Measurements from ENCODE around the gene SORD. TPM values are rescaled to one million over a fixed set of nuclear protein-coding genes. Genes with fewer than 3 reads are reported as not detected.
"Not testable (repeated sequence)": the region's sequence is repeated elsewhere in the genome, so short reads cannot be mapped to it uniquely, and the experiment has no call there.

Gene SORD
- total RNA-seq = 4.6 TPM

DNA sequence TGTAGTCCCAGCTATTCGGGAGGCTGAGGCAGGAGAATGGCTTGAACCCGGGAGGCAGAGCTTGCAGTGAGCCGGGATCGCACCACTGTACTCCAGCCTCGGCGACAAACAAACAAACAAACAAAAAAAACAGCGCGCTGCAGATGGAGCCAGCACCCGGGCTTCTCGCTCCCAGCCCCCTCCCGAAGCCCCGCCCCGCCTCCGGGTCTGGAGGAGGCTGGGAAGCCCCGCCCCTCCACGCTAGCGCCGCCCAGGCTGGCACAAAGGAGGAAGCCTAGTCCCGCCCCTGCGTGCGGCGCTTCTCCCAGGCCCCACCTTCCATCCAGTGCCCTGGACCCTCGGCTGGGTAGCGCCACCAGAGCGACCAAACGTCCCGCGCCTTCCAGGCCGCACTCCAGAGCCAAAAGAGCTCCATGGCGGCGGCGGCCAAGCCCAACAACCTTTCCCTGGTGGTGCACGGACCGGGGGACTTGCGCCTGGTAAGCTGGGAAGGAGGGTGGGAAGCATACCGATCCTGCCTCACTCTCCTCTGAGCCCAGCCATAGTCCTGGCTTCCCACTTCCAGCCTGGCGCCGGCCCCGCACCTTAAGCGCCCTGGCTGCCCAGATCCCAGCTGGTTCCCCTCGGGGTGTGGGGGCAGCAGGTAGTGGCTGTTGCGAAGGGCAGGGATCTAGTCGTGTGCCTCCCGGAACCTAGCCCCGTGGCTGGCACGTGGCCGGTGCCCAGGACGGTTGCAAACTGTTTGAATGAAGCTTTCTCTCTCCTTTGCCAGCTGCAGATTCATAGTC, at the start of gene SORD:
SORD (plus strand) TSS at position 325 of the 788 bp plus-strand sequence; CDS start at position 414, 89 bp downstream.
- Histone ChIP-seq H3K4me1 (ENCODE audit: insufficient read depth, low read length) (peaks cover 15% of the 10 kb centered on the region), H3K27me3 (ENCODE audit: insufficient read depth, low read length) (peaks cover 2% of the 10 kb centered on the region), H3K9me3 (ENCODE audit: low read depth, low read length) (no peaks in the 10 kb centered on the region), H3K4me3 (ENCODE audit: low read length) (peak within 1 kb of the TSS; percentile 62)

DNA sequence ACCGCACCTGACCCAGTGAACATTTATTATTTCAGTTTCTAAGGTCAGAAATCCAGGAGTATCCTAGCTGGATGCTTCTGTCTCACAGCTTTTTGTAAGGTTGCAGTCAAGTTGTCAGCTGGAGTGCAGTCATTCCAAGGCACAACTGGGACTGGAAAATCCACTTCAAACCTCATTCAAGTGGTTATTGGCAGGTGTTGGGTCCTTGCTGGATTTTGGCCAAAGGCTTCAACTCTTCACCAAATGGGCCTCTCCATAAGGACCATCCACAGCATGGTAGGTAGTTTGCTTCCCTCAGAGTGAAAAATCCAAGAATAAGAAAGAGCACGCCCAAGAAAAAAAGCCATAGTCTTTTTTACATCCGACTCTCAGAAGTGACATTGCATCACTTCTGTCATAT, 46.8 kb upstream of the SORD start:
- not testable (repeated sequence) for H3K27me3 ChIP-seq (ENCODE audit: insufficient read depth, low read length); H3K4me3 ChIP-seq (ENCODE audit: low read length); H3K4me1 ChIP-seq (ENCODE audit: insufficient read depth, low read length); H3K9me3 ChIP-seq (ENCODE audit: low read depth, low read length)

DNA sequence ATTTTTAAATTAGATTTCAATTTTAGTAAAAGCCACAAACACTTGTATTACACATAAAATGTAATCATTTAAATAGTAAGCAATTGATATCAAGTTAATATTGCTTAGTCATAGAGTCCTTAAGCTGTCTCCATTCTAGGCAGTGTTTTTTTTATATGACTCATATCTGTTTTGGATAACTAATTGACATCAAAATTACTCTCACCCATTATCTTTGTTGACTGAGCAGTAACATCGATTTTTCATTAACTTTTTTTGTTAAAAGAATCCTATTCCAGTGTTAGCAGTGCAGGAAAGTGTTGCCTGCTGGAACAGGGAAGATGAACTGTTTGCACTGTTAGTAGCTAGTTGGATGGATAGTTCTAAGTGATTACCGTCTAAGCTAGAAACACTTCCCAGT, 45.2 kb upstream of the SORD start:
- H3K4me3 ChIP-seq (ENCODE audit: low read length); H3K9me3 ChIP-seq (ENCODE audit: low read depth, low read length); H3K4me1 ChIP-seq (ENCODE audit: insufficient read depth, low read length); H3K27me3 ChIP-seq (ENCODE audit: insufficient read depth, low read length): not testable (repeated sequence)

DNA sequence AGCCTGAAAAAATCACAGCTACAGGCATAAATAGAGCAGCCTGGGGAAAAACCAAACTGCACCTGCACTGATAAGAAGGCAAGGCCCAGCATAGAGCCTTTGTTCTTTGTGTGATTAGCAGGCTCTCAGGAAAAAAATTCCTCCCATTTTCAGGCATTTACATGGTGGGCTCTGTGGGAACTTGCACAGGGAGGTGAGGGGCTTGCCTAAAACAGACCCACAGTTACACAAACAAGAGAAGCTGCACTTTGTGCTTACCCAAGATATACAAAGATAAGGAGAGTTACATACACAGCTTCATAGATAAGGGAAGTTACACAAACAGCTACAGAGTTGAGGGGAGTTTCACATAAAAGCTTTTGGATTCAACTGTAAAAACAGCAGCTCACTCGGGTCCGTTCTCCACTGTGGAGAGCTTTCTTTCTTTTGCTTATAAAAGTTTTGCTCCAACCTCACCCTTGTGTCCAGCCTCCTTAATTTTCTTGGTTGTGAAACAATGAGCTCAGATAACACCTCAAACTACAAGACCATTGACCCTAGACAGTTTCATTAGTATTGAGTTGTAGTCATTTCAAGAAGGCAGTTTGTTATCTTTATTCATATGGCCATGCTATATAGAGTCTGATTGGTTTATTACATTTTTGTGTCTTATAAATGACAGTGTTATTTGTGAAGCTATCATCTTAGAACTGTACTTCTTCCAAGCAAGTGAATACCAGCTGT, 43.2 kb upstream of the SORD start:
- H3K4me1 ChIP-seq (ENCODE audit: insufficient read depth, low read length); H3K9me3 ChIP-seq (ENCODE audit: low read depth, low read length); H3K27me3 ChIP-seq (ENCODE audit: insufficient read depth, low read length); H3K4me3 ChIP-seq (ENCODE audit: low read length): not testable (repeated sequence)

DNA sequence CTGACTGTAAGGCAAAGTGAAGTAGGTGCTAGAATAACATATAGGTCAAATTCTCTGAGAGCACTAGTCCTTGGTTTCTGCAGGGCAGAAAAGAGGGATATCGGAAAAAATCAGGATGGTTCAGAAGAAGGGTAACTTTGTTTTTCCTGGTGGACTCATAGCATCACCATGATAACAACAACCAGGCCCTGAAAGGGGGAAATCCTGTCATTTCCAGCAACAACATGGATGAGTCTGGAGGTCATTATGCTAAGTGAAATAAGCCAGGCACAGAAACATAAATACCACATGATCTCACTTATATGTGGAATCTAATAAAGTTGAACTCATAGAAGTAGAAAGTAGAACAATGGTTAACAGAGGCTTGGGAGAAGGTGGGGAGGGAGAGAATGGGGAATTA, 38.9 kb upstream of the SORD start:
- H3K9me3 ChIP-seq (ENCODE audit: low read depth, low read length); H3K27me3 ChIP-seq (ENCODE audit: insufficient read depth, low read length); H3K4me3 ChIP-seq (ENCODE audit: low read length); H3K4me1 ChIP-seq (ENCODE audit: insufficient read depth, low read length): not testable (repeated sequence)

DNA sequence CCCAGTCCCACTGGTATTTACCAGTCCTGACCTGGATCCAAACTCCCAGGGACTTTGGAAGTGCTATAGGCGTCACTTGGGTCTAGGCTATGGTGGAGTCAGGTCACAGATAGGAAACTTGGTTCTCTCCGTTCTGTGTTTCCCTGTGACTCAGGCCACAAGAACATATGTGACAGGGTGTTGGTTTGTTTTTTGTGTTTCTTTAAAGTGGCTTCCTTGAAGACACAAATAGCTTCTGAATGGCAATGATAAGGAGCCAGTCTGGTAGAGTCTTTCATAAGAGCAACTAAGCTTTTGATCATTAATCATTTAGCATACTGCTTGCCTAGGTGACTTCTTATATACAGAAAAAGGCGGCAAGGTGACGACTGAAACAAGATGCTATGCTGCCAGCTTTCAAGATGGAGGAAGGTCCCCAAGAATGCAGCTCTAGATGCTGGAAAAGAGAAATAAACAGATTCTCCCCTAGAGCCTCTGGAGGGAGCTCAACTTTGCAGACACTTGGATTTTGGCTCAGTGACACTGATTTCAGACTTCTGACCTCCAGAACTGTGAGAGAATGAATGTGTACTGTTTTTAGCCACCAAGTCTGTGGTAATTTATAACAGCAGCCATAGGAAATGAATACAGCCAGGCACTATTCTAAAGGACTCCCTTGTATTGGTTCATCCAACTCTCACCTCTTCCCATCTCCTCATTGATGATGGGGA, 36.5 kb upstream of the SORD start:
- H3K27me3 ChIP-seq (ENCODE audit: insufficient read depth, low read length); H3K4me1 ChIP-seq (ENCODE audit: insufficient read depth, low read length); H3K9me3 ChIP-seq (ENCODE audit: low read depth, low read length); H3K4me3 ChIP-seq (ENCODE audit: low read length): not testable (repeated sequence)

DNA sequence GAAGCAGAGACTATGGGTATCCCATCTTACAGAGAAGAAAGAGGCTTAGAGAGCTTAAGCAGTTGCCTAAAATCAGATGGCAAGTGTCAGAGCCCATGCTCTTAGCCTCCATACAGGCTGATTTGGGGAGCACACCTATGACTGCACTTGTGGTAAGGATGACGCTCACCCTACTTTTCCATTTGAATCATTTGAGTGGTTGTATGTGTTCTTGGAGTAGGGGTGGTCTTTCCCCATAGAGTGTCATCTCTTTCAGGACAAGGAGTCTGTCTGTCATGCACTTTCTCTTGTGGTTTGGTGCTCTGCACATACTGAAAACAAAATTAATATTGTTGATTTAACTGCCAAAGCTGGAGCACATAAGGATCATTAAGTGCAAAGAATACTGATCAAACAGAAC, 35.3 kb upstream of the SORD start:
- H3K27me3 ChIP-seq (ENCODE audit: insufficient read depth, low read length); H3K4me1 ChIP-seq (ENCODE audit: insufficient read depth, low read length); H3K4me3 ChIP-seq (ENCODE audit: low read length); H3K9me3 ChIP-seq (ENCODE audit: low read depth, low read length): not testable (repeated sequence)

DNA sequence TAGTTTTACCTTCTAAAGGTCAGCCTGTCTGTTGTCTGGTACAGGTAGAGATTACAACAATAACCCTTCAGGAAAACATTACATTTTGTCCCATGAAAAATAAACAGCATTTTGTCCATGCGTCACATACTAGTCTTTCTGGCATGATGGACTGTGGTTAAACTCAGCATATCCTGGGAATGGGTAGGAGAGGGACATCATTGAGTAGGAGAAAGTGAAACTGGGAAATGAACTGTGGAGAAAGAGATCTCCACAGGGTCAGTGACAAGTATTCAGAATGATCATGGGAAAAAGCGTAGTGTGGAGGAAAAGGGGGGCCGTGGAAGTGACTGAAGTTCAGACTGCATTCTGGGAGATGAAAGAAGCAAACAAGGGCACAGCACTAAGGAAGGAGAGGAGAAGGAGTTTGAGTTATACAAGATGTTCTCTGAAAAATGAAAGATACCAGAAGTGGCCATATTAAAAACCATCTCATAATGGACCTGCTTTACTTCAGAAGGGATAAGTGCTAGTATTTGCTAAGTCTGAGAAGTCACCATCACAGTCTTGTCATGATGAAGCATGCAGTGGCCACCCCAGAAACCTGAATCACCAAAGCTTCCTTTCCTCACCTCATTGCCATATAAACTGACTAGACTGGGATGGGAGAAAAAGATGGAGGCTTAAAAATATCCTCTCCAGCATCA, 34.7 kb upstream of the SORD start:
- H3K27me3 ChIP-seq (ENCODE audit: insufficient read depth, low read length); H3K4me3 ChIP-seq (ENCODE audit: low read length); H3K9me3 ChIP-seq (ENCODE audit: low read depth, low read length); H3K4me1 ChIP-seq (ENCODE audit: insufficient read depth, low read length): not testable (repeated sequence)

DNA sequence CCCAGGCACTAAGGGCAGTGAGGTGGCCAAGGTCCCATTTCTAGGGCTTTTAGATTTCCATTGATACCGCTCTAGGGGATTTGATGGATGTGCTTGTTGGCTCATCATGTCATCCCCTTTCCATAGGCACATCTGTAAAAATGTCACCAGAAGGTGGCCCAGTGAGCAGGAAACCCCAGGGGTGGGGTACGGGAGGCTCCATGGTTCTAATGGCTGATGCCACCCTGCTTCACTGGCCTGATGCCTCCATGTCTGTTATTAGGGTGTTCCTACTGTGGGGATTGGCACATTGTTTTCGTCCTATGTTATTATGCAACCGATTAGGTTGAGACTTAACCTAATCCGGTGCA, 34.1 kb upstream of the SORD start:
- not testable (repeated sequence) for H3K27me3 ChIP-seq (ENCODE audit: insufficient read depth, low read length); H3K4me3 ChIP-seq (ENCODE audit: low read length); H3K9me3 ChIP-seq (ENCODE audit: low read depth, low read length); H3K4me1 ChIP-seq (ENCODE audit: insufficient read depth, low read length)

DNA sequence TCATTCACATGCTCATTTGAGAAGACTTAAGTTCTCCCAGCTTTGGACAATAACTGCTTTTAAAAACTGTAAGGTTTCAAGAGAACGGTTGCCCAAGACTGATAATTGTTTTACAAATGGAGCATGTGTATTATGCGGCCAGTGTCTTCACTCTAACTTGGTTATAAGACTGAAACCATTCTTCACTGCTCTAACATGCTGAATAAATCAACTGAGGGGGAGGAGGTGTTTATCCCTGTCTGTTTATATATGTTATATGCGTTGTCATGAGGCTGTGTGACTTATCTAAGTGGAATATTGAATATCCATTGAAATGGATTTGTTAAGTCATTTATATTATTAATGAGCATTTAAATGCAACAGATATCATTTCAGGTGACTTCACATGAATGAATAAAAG, 25.4 kb upstream of the SORD start:
- H3K27me3 ChIP-seq (ENCODE audit: insufficient read depth, low read length); H3K4me3 ChIP-seq (ENCODE audit: low read length); H3K4me1 ChIP-seq (ENCODE audit: insufficient read depth, low read length); H3K9me3 ChIP-seq (ENCODE audit: low read depth, low read length): not testable (repeated sequence)

DNA sequence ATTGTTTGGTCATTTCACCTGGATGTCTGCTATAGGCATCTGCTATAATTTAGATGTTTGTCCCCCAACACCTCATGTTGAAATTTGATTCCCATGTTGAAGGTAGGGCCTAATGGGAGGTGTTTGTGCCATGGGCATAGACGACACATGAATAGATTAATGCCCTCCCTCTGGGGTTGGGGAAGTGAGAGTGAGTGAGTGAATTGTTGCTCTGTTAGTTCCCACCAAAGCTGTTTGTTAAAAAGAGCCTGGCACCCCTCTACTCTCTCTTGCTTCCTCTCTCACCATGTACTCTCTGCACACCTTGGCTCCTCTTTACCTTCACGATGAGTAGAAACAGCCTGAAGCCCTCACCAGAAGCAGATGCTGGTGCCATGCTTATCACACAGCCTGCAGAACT, 23.9 kb upstream of the SORD start:
- H3K9me3 ChIP-seq (ENCODE audit: low read depth, low read length) = no peaks in the 10 kb centered on the region
- H3K4me1 ChIP-seq (ENCODE audit: insufficient read depth, low read length) = no peaks in the 10 kb centered on the region
- H3K27me3 ChIP-seq (ENCODE audit: insufficient read depth, low read length) = no peaks in the 10 kb centered on the region
- H3K4me3 ChIP-seq (ENCODE audit: low read length) = no peak overlapping the region

DNA sequence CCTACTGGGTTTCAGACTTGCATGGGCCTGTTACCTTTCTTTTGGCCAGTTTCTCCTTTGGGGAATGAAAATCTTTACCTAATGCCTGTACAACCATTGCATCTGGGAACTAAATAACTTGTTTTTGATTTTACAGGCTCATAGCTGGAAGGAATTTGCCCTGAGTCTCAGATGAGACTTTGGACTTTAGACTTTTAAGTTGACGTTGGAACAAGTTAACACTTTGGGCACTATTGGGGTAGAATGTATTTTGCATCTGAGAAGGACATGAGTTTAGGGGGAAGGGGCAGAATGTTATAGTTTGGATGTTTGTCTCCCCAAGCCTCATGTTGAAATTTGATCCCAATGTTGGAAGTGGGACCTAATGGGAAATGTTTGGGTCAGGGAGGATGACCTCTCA, 21.8 kb upstream of the SORD start:
- not testable (repeated sequence) for H3K4me1 ChIP-seq (ENCODE audit: insufficient read depth, low read length); H3K9me3 ChIP-seq (ENCODE audit: low read depth, low read length); H3K4me3 ChIP-seq (ENCODE audit: low read length); H3K27me3 ChIP-seq (ENCODE audit: insufficient read depth, low read length)

DNA sequence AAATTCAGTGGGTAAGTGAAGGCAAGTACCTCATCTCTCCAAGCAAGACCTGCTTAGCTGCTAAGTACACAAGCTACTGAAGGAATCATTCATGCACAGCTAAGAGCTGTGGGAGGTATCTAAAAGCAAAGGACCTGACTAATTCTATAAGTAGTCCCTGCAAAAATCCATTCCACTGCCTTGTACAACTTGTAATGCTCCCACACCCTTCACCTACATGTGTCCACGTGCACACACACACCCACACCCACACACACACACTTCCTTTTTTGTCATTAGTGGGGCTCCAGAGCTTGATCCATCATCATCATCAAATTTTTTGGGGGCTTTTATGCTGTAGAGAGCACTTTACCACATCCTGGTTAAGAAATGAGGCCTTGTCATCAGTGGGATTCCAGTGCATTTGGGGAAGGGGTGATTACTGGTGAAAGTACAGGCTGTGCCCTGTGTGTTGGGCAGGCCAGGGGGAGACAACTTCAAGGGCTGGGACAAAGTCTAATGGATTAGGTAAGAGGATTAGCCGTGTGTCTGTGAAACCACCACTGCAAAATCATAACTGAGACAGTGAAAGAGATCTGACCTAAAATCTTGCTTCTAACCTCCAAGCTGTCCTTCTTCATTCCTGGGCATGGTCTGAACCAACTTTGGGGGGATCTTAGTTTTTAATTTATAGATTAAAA, 19.1 kb upstream of the SORD start:
- H3K27me3 ChIP-seq (ENCODE audit: insufficient read depth, low read length); H3K4me3 ChIP-seq (ENCODE audit: low read length); H3K9me3 ChIP-seq (ENCODE audit: low read depth, low read length): not testable (repeated sequence)

DNA sequence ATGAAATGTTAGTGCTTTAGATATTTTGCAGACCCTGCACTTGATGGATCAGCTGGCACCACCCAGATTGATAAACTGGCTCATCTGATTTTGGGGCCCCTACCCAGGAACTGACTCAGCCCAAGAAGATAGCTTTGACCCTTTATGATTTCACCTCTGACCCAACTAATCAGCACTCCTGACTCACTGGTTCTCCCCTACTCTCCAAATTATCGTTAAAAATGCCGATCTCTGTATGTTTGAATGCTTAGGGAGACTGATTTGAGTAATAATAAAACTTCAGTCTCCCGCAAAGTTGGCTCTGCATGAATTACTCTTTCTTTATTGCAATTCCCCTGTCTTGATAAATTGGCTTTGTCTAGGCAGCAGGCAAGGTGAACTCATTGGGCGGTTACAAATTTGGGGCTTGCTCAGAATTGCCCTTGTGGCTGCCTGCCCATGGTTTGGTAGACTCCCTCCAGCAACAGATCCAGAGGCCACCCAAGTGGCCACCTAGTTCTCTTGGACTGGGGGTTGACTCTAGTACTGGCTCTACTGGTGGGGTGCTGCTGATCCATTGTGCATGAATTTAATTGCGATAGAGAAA, 18.3 kb upstream of the SORD start:
- H3K4me1 ChIP-seq (ENCODE audit: insufficient read depth, low read length) = not testable (repeated sequence)

More for the DNA sequence above, 19.1 kb upstream of the SORD start:
- H3K4me1 ChIP-seq (ENCODE audit: insufficient read depth, low read length) = not testable (repeated sequence)

More for the DNA sequence above, 18.3 kb upstream of the SORD start:
- H3K9me3 ChIP-seq (ENCODE audit: low read depth, low read length); H3K27me3 ChIP-seq (ENCODE audit: insufficient read depth, low read length); H3K4me3 ChIP-seq (ENCODE audit: low read length): not testable (repeated sequence)

Data from mononuclear cell (primary cell).